Measurements from ENCODE around the gene MAPK8IP3.
A peak's percentile ranks its signal among the peaks of the same experiment; 100 is the strongest.

Gene MAPK8IP3

DNA sequence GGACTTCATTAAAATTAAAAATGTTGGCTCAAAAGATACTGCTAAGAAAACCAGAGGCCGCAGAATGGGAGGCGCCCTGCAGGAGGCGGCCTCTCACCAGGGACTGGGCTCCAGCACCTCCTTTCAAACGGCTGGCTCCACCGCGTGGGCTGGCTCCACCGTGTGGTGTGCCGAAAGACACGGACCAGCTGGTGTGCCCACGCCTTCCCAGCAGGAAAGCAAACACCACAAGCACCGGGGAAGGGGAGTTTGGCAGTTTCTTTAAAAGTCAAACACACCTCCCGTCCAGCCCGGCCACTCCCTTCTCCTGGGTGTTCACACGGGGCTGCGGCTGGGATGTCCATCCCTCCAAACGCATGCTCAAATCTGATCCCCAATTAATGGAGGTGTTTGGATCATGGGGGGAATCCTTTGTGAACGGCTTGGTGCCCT, 106.8 kb downstream of the MAPK8IP3 start:
- Histone ChIP-seq H3K9ac (ENCODE audit: low read length) (no peak overlapping the region), H4K91ac (ENCODE audit: low read length) (peak overlapping the region; percentile 3), H2AK5ac (ENCODE audit: low read length, severe bottlenecking) (no peak overlapping the region), H2BK5ac (ENCODE audit: low read depth, low read length, poor library complexity, severe bottlenecking) (no peak overlapping the region), H3K14ac (ENCODE audit: low read length in 2 of 2) (no peak overlapping the region), H3K4me1 (ENCODE audit: control insufficient read depth, insufficient read depth, low read depth, low read length) (peaks cover 7% of the 10 kb centered on the region), H3K9me3 (ENCODE audit: control insufficient read depth, low read length) (no peaks in the 10 kb centered on the region), H3K4me3 (ENCODE audit: insufficient read depth in 1 of 2, low read depth in 1 of 2, low read length in 2 of 2) (no peak overlapping the region), H3K27ac (ENCODE audit: low read length, poor library complexity, severe bottlenecking) (no peak overlapping the region), H2BK12ac (ENCODE audit: low read length in 2 of 2) (no peak overlapping the region), H3K4ac (ENCODE audit: low read depth in 1 of 2, low read length in 2 of 2) (no peak overlapping the region), H2BK120ac (ENCODE audit: low read depth, low read length) (no peak overlapping the region), H2BK15ac (ENCODE audit: low read depth, poor library complexity, severe bottlenecking) (no peak overlapping the region), H3K18ac (ENCODE audit: low read depth in 1 of 2, low read length in 2 of 2) (no peak overlapping the region), H3K4me2 (ENCODE audit: low read length, poor library complexity, severe bottlenecking) (no peak overlapping the region), H3K23ac (ENCODE audit: low read length in 2 of 2) (no peak overlapping the region), H3K27me3 (ENCODE audit: control insufficient read depth in 1 of 2, insufficient read depth in 1 of 2, low read length in 2 of 2) (no peaks in the 10 kb centered on the region), H2AFZ (ENCODE audit: low read depth, low read length) (no peak overlapping the region), H3K36me3 (ENCODE audit: control insufficient read depth in 1 of 2, insufficient read depth in 2 of 2, low read depth in 1 of 2, low read length in 2 of 2) (peaks cover 45 to 55% of the 10 kb centered on the region in 2 experiments), H3K79me1 (replicated peaks; ENCODE audit: low read length, poor library complexity, severe bottlenecking) (peaks cover 26% of the 10 kb centered on the region), H4K8ac (ENCODE audit: low read length) (no peak overlapping the region)
- peak; percentile 77 for DNase-seq
- WGBS: 53% methylated on average over 14 of the region's 17 CpGs

GRCh38 chr16:1815461-1815860, 109.5 kb downstream of the MAPK8IP3 start:
- no peak overlapping the region for H3K14ac ChIP-seq (ENCODE audit: low read length in 2 of 2)
- no peak overlapping the region for H3K4me2 ChIP-seq (ENCODE audit: low read length, poor library complexity, severe bottlenecking)
- peaks cover 26% of the 10 kb centered on the region for H3K79me1 ChIP-seq (replicated peaks; ENCODE audit: low read length, poor library complexity, severe bottlenecking)
- no peak overlapping the region for H2BK120ac ChIP-seq (ENCODE audit: low read depth, low read length)
- no peak overlapping the region for H3K23ac ChIP-seq (ENCODE audit: low read length in 2 of 2)
- H2AK5ac ChIP-seq (ENCODE audit: low read length, severe bottlenecking): no peak overlapping the region
- no peak overlapping the region for H3K18ac ChIP-seq (ENCODE audit: low read depth in 1 of 2, low read length in 2 of 2)
- WGBS: 81% methylated on average over 10 of the region's 11 CpGs
- H3K27me3 ChIP-seq (ENCODE audit: control insufficient read depth in 1 of 2, insufficient read depth in 1 of 2, low read length in 2 of 2): no peaks in the 10 kb centered on the region
- no peak overlapping the region for H4K91ac ChIP-seq (ENCODE audit: low read length)
- H3K27ac ChIP-seq (ENCODE audit: low read length, poor library complexity, severe bottlenecking): no peak overlapping the region
- no peak overlapping the region for H2BK5ac ChIP-seq (ENCODE audit: low read depth, low read length, poor library complexity, severe bottlenecking)
- no peak overlapping the region for H4K8ac ChIP-seq (ENCODE audit: low read length)
- no peak overlapping the region for H3K4me3 ChIP-seq (ENCODE audit: insufficient read depth in 1 of 2, low read depth in 1 of 2, low read length in 2 of 2)
- peak; percentile 79 for DNase-seq
- H2AFZ ChIP-seq (ENCODE audit: low read depth, low read length): no peak overlapping the region
- no peaks in the 10 kb centered on the region for H3K9me3 ChIP-seq (ENCODE audit: control insufficient read depth, low read length)
- H3K36me3 ChIP-seq (ENCODE audit: control insufficient read depth in 1 of 2, insufficient read depth in 2 of 2, low read depth in 1 of 2, low read length in 2 of 2): peaks cover 31 to 58% of the 10 kb centered on the region in 2 experiments
- H3K9ac ChIP-seq (ENCODE audit: low read length): no peak overlapping the region
- H2BK15ac ChIP-seq (ENCODE audit: low read depth, poor library complexity, severe bottlenecking): no peak overlapping the region
- no peak overlapping the region for H3K4ac ChIP-seq (ENCODE audit: low read depth in 1 of 2, low read length in 2 of 2)
- peaks cover 6% of the 10 kb centered on the region for H3K4me1 ChIP-seq (ENCODE audit: control insufficient read depth, insufficient read depth, low read depth, low read length)
- H2BK12ac ChIP-seq (ENCODE audit: low read length in 2 of 2): no peak overlapping the region

DNA sequence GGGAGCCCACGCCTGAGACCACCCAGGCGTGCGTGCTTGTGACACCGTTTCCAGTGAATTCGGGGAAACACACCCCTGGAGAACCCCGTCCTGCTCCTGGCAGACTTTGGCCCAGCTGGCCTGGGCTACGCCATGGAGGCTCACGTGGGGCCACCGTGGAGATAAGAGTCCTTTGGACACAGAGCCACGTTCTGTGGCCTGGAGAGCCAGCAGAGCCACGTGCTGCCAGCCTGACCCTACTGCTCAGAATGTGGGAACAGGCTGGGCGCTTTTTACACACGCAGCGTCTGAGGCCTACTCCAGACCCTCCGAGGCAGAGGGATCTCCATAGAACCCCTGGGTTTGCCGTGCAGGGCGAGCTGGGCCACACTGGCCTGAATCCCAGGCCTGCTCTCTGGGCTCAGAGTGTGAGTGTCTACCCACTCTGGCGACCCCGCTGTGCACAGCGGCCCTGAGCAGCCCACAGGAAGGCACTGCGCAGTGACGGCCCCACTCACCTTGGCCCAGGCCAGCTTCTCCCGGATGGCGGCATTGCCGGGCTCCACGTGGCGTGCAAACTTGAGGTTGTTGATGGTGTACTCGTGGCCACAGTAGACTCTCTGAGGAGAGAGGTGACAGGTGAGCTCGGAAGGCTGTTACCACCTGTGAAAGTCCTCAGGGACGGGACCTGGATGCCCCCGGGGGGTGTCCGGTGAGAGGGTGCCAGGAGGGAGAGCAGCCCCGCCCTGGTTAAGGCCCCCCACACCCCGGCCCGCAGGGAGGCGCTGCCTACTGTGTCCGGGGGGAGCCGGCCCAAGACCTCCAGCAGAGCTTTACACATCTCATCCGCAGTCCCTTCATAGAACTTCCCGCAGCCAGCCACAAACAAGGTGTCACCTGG, 110.6 kb downstream of the MAPK8IP3 start:
- Histone ChIP-seq H2BK12ac (ENCODE audit: low read length in 2 of 2) (no peak overlapping the region), H3K27ac (ENCODE audit: low read length, poor library complexity, severe bottlenecking) (no peak overlapping the region), H3K23ac (ENCODE audit: low read length in 2 of 2) (no peak overlapping the region), H3K79me1 (replicated peaks; ENCODE audit: low read length, poor library complexity, severe bottlenecking) (peaks cover 27% of the 10 kb centered on the region), H2AK5ac (ENCODE audit: low read length, severe bottlenecking) (no peak overlapping the region), H4K91ac (ENCODE audit: low read length) (no peak overlapping the region), H3K4ac (ENCODE audit: low read depth in 1 of 2, low read length in 2 of 2) (no peak overlapping the region), H3K4me2 (ENCODE audit: low read length, poor library complexity, severe bottlenecking) (no peak overlapping the region), H3K36me3 (ENCODE audit: control insufficient read depth in 1 of 2, insufficient read depth in 2 of 2, low read depth in 1 of 2, low read length in 2 of 2) (peaks cover 36 to 62% of the 10 kb centered on the region in 2 experiments), H3K9ac (ENCODE audit: low read length) (no peak overlapping the region), H3K18ac (ENCODE audit: low read depth in 1 of 2, low read length in 2 of 2) (no peak overlapping the region), H4K8ac (ENCODE audit: low read length) (no peak overlapping the region), H3K4me3 (ENCODE audit: insufficient read depth in 1 of 2, low read depth in 1 of 2, low read length in 2 of 2) (no peak overlapping the region), H2AFZ (ENCODE audit: low read depth, low read length) (no peak overlapping the region), H3K4me1 (ENCODE audit: control insufficient read depth, insufficient read depth, low read depth, low read length) (peaks cover 6% of the 10 kb centered on the region), H3K9me3 (ENCODE audit: control insufficient read depth, low read length) (no peaks in the 10 kb centered on the region), H2BK120ac (ENCODE audit: low read depth, low read length) (no peak overlapping the region), H3K14ac (ENCODE audit: low read length in 2 of 2) (no peak overlapping the region), H3K27me3 (ENCODE audit: control insufficient read depth in 1 of 2, insufficient read depth in 1 of 2, low read length in 2 of 2) (no peaks in the 10 kb centered on the region), H2BK5ac (ENCODE audit: low read depth, low read length, poor library complexity, severe bottlenecking) (no peak overlapping the region), H2BK15ac (ENCODE audit: low read depth, poor library complexity, severe bottlenecking) (no peak overlapping the region)
- DNase-seq: no peak
- 96% methylated on average over 40 of the region's 40 CpGs for WGBS

GRCh38 chr16:1817276-1817589, 111.2 kb downstream of the MAPK8IP3 start:
- Histone ChIP-seq H3K4me1 (ENCODE audit: control insufficient read depth, insufficient read depth, low read depth, low read length) (peaks cover 6% of the 10 kb centered on the region), H3K9ac (ENCODE audit: low read length) (no peak overlapping the region), H4K8ac (ENCODE audit: low read length) (no peak overlapping the region), H2AK5ac (ENCODE audit: low read length, severe bottlenecking) (no peak overlapping the region), H2BK15ac (ENCODE audit: low read depth, poor library complexity, severe bottlenecking) (no peak overlapping the region), H4K91ac (ENCODE audit: low read length) (no peak overlapping the region), H3K79me1 (replicated peaks; ENCODE audit: low read length, poor library complexity, severe bottlenecking) (peaks cover 31% of the 10 kb centered on the region), H3K4ac (ENCODE audit: low read depth in 1 of 2, low read length in 2 of 2) (no peak overlapping the region), H2BK5ac (ENCODE audit: low read depth, low read length, poor library complexity, severe bottlenecking) (no peak overlapping the region), H3K27me3 (ENCODE audit: control insufficient read depth in 1 of 2, insufficient read depth in 1 of 2, low read length in 2 of 2) (no peaks in the 10 kb centered on the region), H2AFZ (ENCODE audit: low read depth, low read length) (no peak overlapping the region), H3K14ac (ENCODE audit: low read length in 2 of 2) (no peak overlapping the region), H3K23ac (ENCODE audit: low read length in 2 of 2) (no peak overlapping the region), H2BK12ac (ENCODE audit: low read length in 2 of 2) (no peak overlapping the region), H3K4me2 (ENCODE audit: low read length, poor library complexity, severe bottlenecking) (no peak overlapping the region), H3K36me3 (ENCODE audit: control insufficient read depth in 1 of 2, insufficient read depth in 2 of 2, low read depth in 1 of 2, low read length in 2 of 2) (peaks cover 40 to 68% of the 10 kb centered on the region in 2 experiments), H3K4me3 (ENCODE audit: insufficient read depth in 1 of 2, low read depth in 1 of 2, low read length in 2 of 2) (no peak overlapping the region), H2BK120ac (ENCODE audit: low read depth, low read length) (no peak overlapping the region), H3K9me3 (ENCODE audit: control insufficient read depth, low read length) (no peaks in the 10 kb centered on the region), H3K27ac (ENCODE audit: low read length, poor library complexity, severe bottlenecking) (no peak overlapping the region), H3K18ac (ENCODE audit: low read depth in 1 of 2, low read length in 2 of 2) (no peak overlapping the region)
- no peak for DNase-seq
- 95% methylated on average over 9 of the region's 9 CpGs for WGBS

Measured in mesenchymal stem cell (in vitro differentiated cells and primary cell).